Sigmoid colon (tissue), 7 donors: Measurements from ENCODE around the gene EVI5L. TPM values are rescaled to one million over a fixed set of nuclear protein-coding genes. Genes with fewer than 3 reads are reported as not detected.

Experiments
- DNase-seq: peaks from one replicate; pipeline ENCODE4 v3.0.0-alpha.2; 2019
- H3K27ac ChIP-seq, 4 donors: fragments of 200-600 bp; sonication (generic); one replicate each; pipeline ENCODE4 v1.5.1; 2016 to 2019; ENCODE audit warnings: mild to moderate bottlenecking in 1 of 4
- H3K27me3 ChIP-seq, 3 donors: fragments of 200-600 bp; sonication (generic); one replicate each; pipeline ENCODE4 v1.5.1; 2019; ENCODE audit warnings: mild to moderate bottlenecking in 1 of 3
- H3K36me3 ChIP-seq, 4 donors: fragments of 200-600 bp; sonication (generic); one replicate each; pipeline ENCODE4 v1.5.1; 2016 to 2019
- H3K4me1 ChIP-seq, 4 donors: fragments of 200-600 bp; sonication (generic); one replicate each; pipeline ENCODE4 v1.5.1; 2017 to 2019
- H3K4me3 ChIP-seq, 4 donors: fragments of 200-600 bp; sonication (generic); one replicate each; pipeline ENCODE4 v1.5.1; 2017 to 2019; ENCODE audit warnings: mild to moderate bottlenecking in 2 of 4, moderate library complexity in 1 of 4
- H3K9me3 ChIP-seq, 4 donors: fragments of 200-600 bp in 3 of 4; sonication (generic) in 3 of 4; one replicate each; pipeline versions ENCODE4 v1.5.1 to v1.6.1; 2013 to 2019
- CTCF ChIP-seq, 4 experiments: fragments of 450-650 bp in 3 of 4; fragments of 200-600 bp in 1 of 4; IDR thresholded peaks; one replicate each; pipeline ENCODE4 v1.5.1; 2016 to 2019; ENCODE audit warnings: antibody characterized with exemption in 4 of 4, mild to moderate bottlenecking in 3 of 4, moderate library complexity in 2 of 4
- EP300 ChIP-seq, 4 donors: sonication (generic); formaldehyde crosslinking; IDR thresholded peaks; one replicate each; pipeline ENCODE4 v1.6.1; 2017; ENCODE audit warnings: antibody characterized with exemption in 4 of 4
- POLR2A ChIP-seq, 2 donors: fragments of 450-650 bp; IDR thresholded peaks; one replicate each; pipeline ENCODE4 v1.6.1; 2016; ENCODE audit warnings: antibody characterized with exemption in 2 of 2, mild to moderate bottlenecking in 2 of 2, moderate library complexity in 2 of 2
- POLR2AphosphoS5 ChIP-seq, 4 donors: sonication (generic); formaldehyde crosslinking; IDR thresholded peaks; one replicate each; pipeline ENCODE4 v1.6.1; 2017; ENCODE audit warnings: antibody characterized with exemption in 4 of 4
- WGBS, 2 donors: extraction: QIAGEN DNeasy Blood & Tissue Kit; methylation state at CpG; one replicate each; pipeline ENCODE4 v1.1.7; 2013; 5-methylcytosine and 5-hydroxymethylcytosine counted together
- intact Hi-C: fragments of 100-400 bp; cut with DNase I; formaldehyde crosslinking; loops from one replicate; pipeline ENCODE4 v1.15.1; 2023
- polyA plus RNA-seq, 3 donors: library from polyadenylated mRNA; stranded (reverse); fragments of 200-250 nt; gene quantifications; one replicate each; pipeline ENCODE4 v1.2.3, GENCODE V29; 2013
- total RNA-seq, 4 donors: library from RNA; depleted of rRNA; stranded (reverse); fragments of >200 nt; gene quantifications; one replicate each; pipeline ENCODE4 v1.1.0, GENCODE V29; 2016
- donor health status: healthy with polysubstance abuse.
- donor health status: Bipolar disorder and iron deficiency.
- donor health status: healthy.

Gene EVI5L
- total and polyA plus RNA-seq, 7 donors, result 5.3 to 18.6 (median 10.3) TPM

- Histone ChIP-seq H3K27ac (no peak overlapping the region), H3K27me3 (no peaks in the 10 kb centered on the region), H3K4me3 (no peak overlapping the region), H3K9me3 (no peaks in the 10 kb centered on the region), H3K4me1 (no peaks in the 10 kb centered on the region), H3K36me3 (peaks cover 0 to 5% (median 0%) of the 10 kb centered on the region in 4 donors)
- DNase-seq, result no peak
- TF ChIP-seq CTCF (IDR thresholded peaks at IDR 0.05), result no peak
- TF ChIP-seq POLR2AphosphoS5 (IDR thresholded peaks at IDR 0.05), result no peak
- TF ChIP-seq POLR2A (IDR thresholded peaks at IDR 0.05), result no peak
- no peak for TF ChIP-seq EP300 (IDR thresholded peaks at IDR 0.05)
- intact Hi-C loops, result no loop called here
- 91% methylated on average over 10 of the region's 10 CpGs for WGBS, 2 donors
Observed at GRCh38 chr19:7844951-7845350, 14.9 kb downstream of the EVI5L start.

- Histone ChIP-seq H3K27me3 (no peaks in the 10 kb centered on the region), H3K4me1 (no peaks in the 10 kb centered on the region), H3K36me3 (peaks cover 0 to 5% (median 0%) of the 10 kb centered on the region in 4 donors), H3K27ac (no peak overlapping the region), H3K4me3 (no peak overlapping the region), H3K9me3 (no peaks in the 10 kb centered on the region)
- WGBS, 2 donors, result 90 to 91% methylated on average over 20 of the region's 20 CpGs
- intact Hi-C loops, result no loop called here
- TF ChIP-seq POLR2AphosphoS5 (IDR thresholded peaks at IDR 0.05) (no peak), POLR2A (IDR thresholded peaks at IDR 0.05) (no peak), EP300 (IDR thresholded peaks at IDR 0.05) (no peak), CTCF (IDR thresholded peaks at IDR 0.05) (no peak)
- DNase-seq, result no peak
Observed at GRCh38 chr19:7845390-7846154, 15.6 kb downstream of the EVI5L start.

GRCh38 chr19:7846155-7846646 lies 16.2 kb downstream of the EVI5L start:
- Histone ChIP-seq H3K9me3 (no peaks in the 10 kb centered on the region), H3K4me1 (no peaks in the 10 kb centered on the region), H3K27ac (no peak overlapping the region), H3K36me3 (peaks cover 0 to 5% (median 0%) of the 10 kb centered on the region in 4 donors), H3K4me3 (no peak overlapping the region), H3K27me3 (no peaks in the 10 kb centered on the region)
- TF ChIP-seq POLR2A (IDR thresholded peaks at IDR 0.05) (no peak), CTCF (IDR thresholded peaks at IDR 0.05) (no peak), EP300 (IDR thresholded peaks at IDR 0.05) (no peak)
- DNase-seq, result no peak
- intact Hi-C loops, result no loop called here
- WGBS, 2 donors, result 91 to 94% methylated on average over 19 of the region's 19 CpGs

DNA sequence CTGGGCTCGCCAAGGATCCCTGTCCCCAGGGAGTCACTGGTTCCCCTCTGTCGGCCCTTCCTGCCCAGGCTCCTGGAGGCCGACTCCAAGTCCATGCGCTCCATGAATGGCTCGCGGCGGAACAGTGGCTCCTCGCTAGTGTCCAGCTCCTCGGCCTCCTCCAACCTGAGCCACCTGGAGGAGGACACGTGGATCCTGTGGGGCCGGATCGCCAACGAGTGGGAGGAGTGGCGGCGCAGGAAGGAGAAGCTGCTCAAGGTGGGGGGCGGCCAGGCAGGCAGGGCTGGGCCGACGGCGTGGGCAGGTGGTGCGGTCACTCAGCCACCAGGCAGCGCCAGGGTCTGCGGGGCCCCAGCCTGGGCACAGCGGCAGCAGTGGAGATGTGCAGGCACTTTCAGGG lies 17.6 kb downstream of the EVI5L start:
- Histone ChIP-seq H3K27ac (no peak overlapping the region), H3K27me3 (no peaks in the 10 kb centered on the region), H3K9me3 (no peaks in the 10 kb centered on the region), H3K4me3 (no peak overlapping the region), H3K4me1 (no peaks in the 10 kb centered on the region), H3K36me3 (peaks cover 0 to 5% (median 0%) of the 10 kb centered on the region in 4 donors)
- TF ChIP-seq POLR2AphosphoS5 (IDR thresholded peaks at IDR 0.05), result no peak
- intact Hi-C loops, result no loop called here
- no peak for DNase-seq
- WGBS, 2 donors, result 93 to 95% methylated on average over 23 of the region's 23 CpGs

- no peaks in the 10 kb centered on the region for H3K9me3 ChIP-seq
- no peak for DNase-seq
- no peak overlapping the region for H3K4me3 ChIP-seq
- intact Hi-C loops, result no loop called here
- TF ChIP-seq CTCF (IDR thresholded peaks at IDR 0.05) (no peak), POLR2A (IDR thresholded peaks at IDR 0.05) (no peak), EP300 (IDR thresholded peaks at IDR 0.05) (no peak), POLR2AphosphoS5 (IDR thresholded peaks at IDR 0.05) (no peak)
- H3K4me1 ChIP-seq, result peaks cover 0 to 9% (median 7%) of the 10 kb centered on the region in 4 donors
- peaks cover 0 to 5% (median 0%) of the 10 kb centered on the region in 4 donors for H3K36me3 ChIP-seq
- H3K27ac ChIP-seq, result no peak overlapping the region
- WGBS, 2 donors, result 94% methylated on average over 34 of the region's 34 CpGs
- H3K27me3 ChIP-seq, result peaks cover 0 to 7% (median 0%) of the 10 kb centered on the region in 3 donors
Observed at GRCh38 chr19:7848779-7849457, 18.9 kb downstream of the EVI5L start.
